Mesendoderm (in vitro differentiated cells): ENCODE data around the gene GPATCH2L.

Source experiments
- DNase-seq: peaks from one replicate; pipeline ENCODE4 v3.0.0; 2013
- H2AK5ac ChIP-seq: 2 replicates; pipeline ENCODE4 v1.6.1; 2013; ENCODE audit warnings: low read length, inconsistent platforms
- H2BK120ac ChIP-seq: 2 replicates; pipeline ENCODE4 v1.6.1; 2013; ENCODE audit warnings: low read depth, mild to moderate bottlenecking, low read length, moderate library complexity, mixed read lengths
- H2BK15ac ChIP-seq: replicated peaks from 2 replicates; pipeline ENCODE4 v1.6.1; 2013; ENCODE audit warnings: low read depth, mild to moderate bottlenecking, moderate library complexity
- H2BK5ac ChIP-seq: 2 replicates; pipeline ENCODE4 v1.6.1; 2013; ENCODE audit warnings: low read length, inconsistent platforms
- H3K18ac ChIP-seq: 2 replicates; pipeline ENCODE4 v1.6.1; 2013; ENCODE audit warnings: mild to moderate bottlenecking, low read length, mixed read lengths
- H3K23ac ChIP-seq: one replicate; pipeline ENCODE4 v1.6.1; 2013; ENCODE audit warnings: low read length
- H3K27ac ChIP-seq: 2 replicates; pipeline ENCODE4 v1.5.1; 2013; ENCODE audit warnings: low read depth, mild to moderate bottlenecking, inconsistent platforms, low read length, moderate library complexity
- H3K27me3 ChIP-seq: 2 replicates; pipeline ENCODE4 v1.6.1; 2013; ENCODE audit warnings: low read length, control low read depth, mild to moderate bottlenecking, inconsistent platforms; ENCODE audit not compliant: insufficient read depth, poor library complexity
- H3K36me3 ChIP-seq: 2 replicates; pipeline ENCODE4 v1.6.1; 2013; ENCODE audit warnings: low read length, inconsistent platforms; ENCODE audit not compliant: control insufficient read depth, insufficient read depth
- H3K4ac ChIP-seq: one replicate; pipeline ENCODE4 v1.6.1; 2013; ENCODE audit warnings: low read depth, mild to moderate bottlenecking, low read length, moderate library complexity
- H3K4me1 ChIP-seq: 2 replicates; pipeline ENCODE4 v1.6.1; 2013; ENCODE audit warnings: low read depth, low read length, inconsistent platforms; ENCODE audit not compliant: control insufficient read depth
- H3K4me2 ChIP-seq: 2 replicates; pipeline ENCODE4 v1.6.1; 2013; ENCODE audit warnings: low read length
- H3K4me3 ChIP-seq: 2 replicates; pipeline ENCODE4 v1.5.1; 2013; ENCODE audit warnings: mild to moderate bottlenecking, low read length
- H3K56ac ChIP-seq: one replicate; pipeline ENCODE4 v1.6.1; 2013; ENCODE audit warnings: low read length
- H3K79me1 ChIP-seq: 2 replicates; pipeline ENCODE4 v1.6.1; 2013; ENCODE audit warnings: low read length, inconsistent platforms
- H3K79me2 ChIP-seq: 2 replicates; pipeline ENCODE4 v1.6.1; 2013; ENCODE audit warnings: mild to moderate bottlenecking, low read length; ENCODE audit not compliant: control insufficient read depth, insufficient read depth
- H3K9ac ChIP-seq: 2 replicates; pipeline ENCODE4 v1.6.1; 2013; ENCODE audit warnings: low read length, inconsistent platforms
- H4K5ac ChIP-seq: one replicate; pipeline ENCODE4 v1.6.1; 2013; ENCODE audit warnings: low read length
- H4K8ac ChIP-seq: one replicate; pipeline ENCODE4 v1.6.1; 2013; ENCODE audit warnings: low read depth, mild to moderate bottlenecking, control low read depth, low read length, moderate library complexity
- WGBS: extraction: QIAGEN DNeasy Blood & Tissue Kit; methylation state at CpG from one replicate; pipeline ENCODE4 v1.1.7; 2013; ENCODE audit warnings: low lambda C conversion rate, missing lambda C conversion rate; ENCODE audit not compliant: insufficient coverage; ENCODE audit errors: extremely low coverage; 5-methylcytosine and 5-hydroxymethylcytosine counted together

The GPATCH2L gene

GRCh38 chr14:76253111-76253510, 101.4 kb downstream of the GPATCH2L start:
- Histone ChIP-seq H2BK120ac (no peak overlapping the region), H3K9ac (no peak overlapping the region), H3K79me2 (no peaks in the 10 kb centered on the region), H3K18ac (no peak overlapping the region), H2BK5ac (no peak overlapping the region), H3K56ac (no peak overlapping the region), H3K4ac (no peak overlapping the region), H3K4me3 (no peak overlapping the region), H2BK15ac (no peak overlapping the region), H4K5ac (no peak overlapping the region), H3K4me1 (no peaks in the 10 kb centered on the region), H3K36me3 (no peaks in the 10 kb centered on the region), H3K79me1 (no peaks in the 10 kb centered on the region), H3K4me2 (no peak overlapping the region), H3K27me3 (no peaks in the 10 kb centered on the region), H2AK5ac (no peak overlapping the region), H3K23ac (no peak overlapping the region), H3K27ac (no peak overlapping the region), H4K8ac (no peak overlapping the region)
- WGBS = no CpG with 5 or more reads among the region's 8 CpGs
- no peak for DNase-seq

GRCh38 chr14:76256545-76256944, 104.8 kb downstream of the GPATCH2L start:
- DNase-seq = no peak
- H3K79me2 ChIP-seq = no peaks in the 10 kb centered on the region
- no CpG with 5 or more reads among the region's 4 CpGs for WGBS

GRCh38 chr14:76257111-76257803, 105.5 kb downstream of the GPATCH2L start:
- Histone ChIP-seq H2BK5ac (no peak overlapping the region), H3K4ac (no peak overlapping the region), H4K5ac (no peak overlapping the region), H3K4me1 (no peaks in the 10 kb centered on the region), H3K4me3 (no peak overlapping the region), H3K27ac (no peak overlapping the region), H4K8ac (no peak overlapping the region), H3K79me1 (no peaks in the 10 kb centered on the region), H3K79me2 (no peaks in the 10 kb centered on the region), H3K56ac (no peak overlapping the region), H3K4me2 (no peak overlapping the region), H2BK120ac (no peak overlapping the region), H3K18ac (no peak overlapping the region), H2BK15ac (no peak overlapping the region), H2AK5ac (no peak overlapping the region), H3K36me3 (no peaks in the 10 kb centered on the region), H3K27me3 (no peaks in the 10 kb centered on the region), H3K9ac (no peak overlapping the region), H3K23ac (no peak overlapping the region)
- WGBS = no CpG with 5 or more reads among the region's 9 CpGs
- DNase-seq = no peak

More at GRCh38 chr14:76256545-76256944, 104.8 kb downstream of the GPATCH2L start:
- Histone ChIP-seq H3K4me2 (no peak overlapping the region), H3K4ac (no peak overlapping the region), H3K27ac (no peak overlapping the region), H3K56ac (no peak overlapping the region), H3K23ac (no peak overlapping the region), H3K79me1 (no peaks in the 10 kb centered on the region), H3K27me3 (no peaks in the 10 kb centered on the region), H2AK5ac (no peak overlapping the region), H2BK15ac (no peak overlapping the region), H4K8ac (no peak overlapping the region), H2BK5ac (no peak overlapping the region), H3K36me3 (no peaks in the 10 kb centered on the region), H3K9ac (no peak overlapping the region), H3K18ac (no peak overlapping the region), H3K4me1 (no peaks in the 10 kb centered on the region), H4K5ac (no peak overlapping the region), H3K4me3 (no peak overlapping the region), H2BK120ac (no peak overlapping the region)

GRCh38 chr14:76257842-76258397, 106.2 kb downstream of the GPATCH2L start:
- Histone ChIP-seq H3K79me2 (no peaks in the 10 kb centered on the region), H2BK120ac (no peak overlapping the region), H3K4me2 (no peak overlapping the region), H3K56ac (no peak overlapping the region), H3K4ac (no peak overlapping the region), H3K4me3 (no peak overlapping the region), H3K27me3 (no peaks in the 10 kb centered on the region), H2BK15ac (no peak overlapping the region), H4K5ac (no peak overlapping the region), H3K27ac (no peak overlapping the region), H3K79me1 (no peaks in the 10 kb centered on the region), H3K18ac (no peak overlapping the region), H3K9ac (no peak overlapping the region), H4K8ac (no peak overlapping the region), H2AK5ac (no peak overlapping the region), H3K4me1 (no peaks in the 10 kb centered on the region), H2BK5ac (no peak overlapping the region), H3K36me3 (no peaks in the 10 kb centered on the region), H3K23ac (no peak overlapping the region)
- peak; percentile 38 for DNase-seq
- WGBS = no CpG with 5 or more reads among the region's 4 CpGs

GRCh38 chr14:76259029-76259735, 107.5 kb downstream of the GPATCH2L start:
- H3K4me2 ChIP-seq = no peak overlapping the region
- H4K5ac ChIP-seq = no peak overlapping the region
- no peak overlapping the region for H2BK5ac ChIP-seq
- H3K4me3 ChIP-seq = no peak overlapping the region
- no peak overlapping the region for H3K4ac ChIP-seq
- H2BK120ac ChIP-seq = no peak overlapping the region
- H3K56ac ChIP-seq = no peak overlapping the region
- no peaks in the 10 kb centered on the region for H3K27me3 ChIP-seq
- H3K18ac ChIP-seq = no peak overlapping the region
- WGBS = no CpG with 5 or more reads among the region's 6 CpGs
- H3K79me1 ChIP-seq = no peaks in the 10 kb centered on the region
- no peak overlapping the region for H2AK5ac ChIP-seq
- H2BK15ac ChIP-seq = no peak overlapping the region
- no peak overlapping the region for H4K8ac ChIP-seq
- DNase-seq = no peak
- no peak overlapping the region for H3K23ac ChIP-seq
- no peaks in the 10 kb centered on the region for H3K36me3 ChIP-seq
- no peak overlapping the region for H3K27ac ChIP-seq
- no peaks in the 10 kb centered on the region for H3K4me1 ChIP-seq
- no peaks in the 10 kb centered on the region for H3K79me2 ChIP-seq
- no peak overlapping the region for H3K9ac ChIP-seq
